HFFc6 (cell line): ENCODE measurements around the gene CPNE7. TPM values are rescaled to one million over a fixed set of nuclear protein-coding genes. Genes with fewer than 3 reads are reported as not detected.

ENCODE experiments used
- DNase-seq: peaks from one replicate; pipeline ENCODE4 v3.0.0-alpha.2; 2018
- H3K27ac Mint-ChIP-seq: 2 replicates; pipeline ENCODE4 v1.8.0; 2020; ENCODE audit warnings: mild to moderate bottlenecking, mixed read lengths
- H3K27me3 Mint-ChIP-seq: 2 replicates; pipeline ENCODE4 v1.8.0; 2021; ENCODE audit warnings: mild to moderate bottlenecking, moderate library complexity, mixed read lengths; ENCODE audit not compliant: insufficient read depth
- H3K36me3 Mint-ChIP-seq: 2 replicates; pipeline ENCODE4 v1.8.0; 2021; ENCODE audit warnings: low read depth, mixed read lengths
- H3K4me1 Mint-ChIP-seq: 2 replicates; pipeline ENCODE4 v1.8.0; 2020; ENCODE audit warnings: low read depth, mixed read lengths
- H3K4me3 Mint-ChIP-seq: 2 replicates; pipeline ENCODE4 v1.8.0; 2020; ENCODE audit warnings: mild to moderate bottlenecking, moderate library complexity, mixed read lengths
- H3K9me3 Mint-ChIP-seq: 2 replicates; pipeline ENCODE4 v1.8.0; 2020; ENCODE audit warnings: mild to moderate bottlenecking, mixed read lengths
- CTCF ChIP-seq: fragments of 200-600 bp; sonication (generic); IDR thresholded peaks from 2 replicates; pipeline ENCODE4 v1.5.0; 2021; ENCODE audit warnings: antibody characterized with exemption, mild to moderate bottlenecking
- long read RNA-seq: library from polyadenylated mRNA; unstranded; transcript quantifications from one replicate; pipeline ENCODE4 v2.0.0, GENCODE V29; 2019
- total RNA-seq, 6 experiments: library from RNA; stranded (reverse); fragmentation: NEBNext Ultra II Directional; extraction: Animal tissue kit (Norgen Biotek cat#: 25700); gene quantifications; 2 replicates in 1 of 6; 3 replicates in 5 of 6; pipeline ENCODE4 v1.2.3, GENCODE V29; 2021

The CPNE7 gene
- total RNA-seq: 10 to 100 TPM; 17.6 to 22.2 (median 19.3) TPM
- long read RNA-seq, partial matches to known transcripts: 3 of 6 reads
- long read RNA-seq, other reads (novel, unspliced or antisense): 3 of 6 reads

GRCh38 chr16:89575247-89576152 lies at the start of gene CPNE7:
Gene CPNE7, plus strand, starts transcription at chr16:89575758. Its CDS starts 140 bp downstream, at chr16:89575898.
- Mint-ChIP-seq H3K4me1 (no peaks in the 10 kb centered on the region), H3K27ac (peak within 1 kb of the TSS; percentile 66), H3K36me3 (peaks cover 8% of the 10 kb centered on the region; the same call in 1 of the 2 replicates), H3K27me3 (peaks cover 4% of the 10 kb centered on the region), H3K4me3 (peak within 1 kb of the TSS; percentile 80), H3K9me3 (no peaks in the 10 kb centered on the region)
- no peak for DNase-seq
- TF ChIP-seq CTCF: no peak

DNA sequence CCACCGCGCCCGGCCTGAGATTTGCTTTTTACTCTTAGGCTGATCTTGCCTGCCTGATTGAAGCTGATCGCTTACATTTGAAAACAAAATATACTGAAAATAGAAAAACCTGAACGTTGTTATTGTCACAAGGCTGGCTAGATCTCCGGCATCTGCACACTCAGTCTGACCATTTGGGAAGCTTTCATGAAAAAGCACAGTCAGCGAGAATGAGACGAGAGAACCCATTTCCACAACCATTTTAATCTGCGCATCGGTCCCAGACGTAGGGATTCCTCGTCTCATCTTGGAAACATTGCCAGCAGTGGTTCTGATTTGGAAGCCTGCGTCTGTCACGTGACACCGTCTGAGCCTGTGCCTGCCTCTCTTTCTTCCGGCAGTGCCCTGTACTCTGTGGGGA lies 46.5 kb upstream of the CPNE7 start:
- Mint-ChIP-seq H3K9me3 (no peaks in the 10 kb centered on the region), H3K27me3 (no peaks in the 10 kb centered on the region; the same call in 1 of the 2 replicates), H3K4me3 (no peak overlapping the region), H3K27ac (no peak overlapping the region), H3K4me1 (no peaks in the 10 kb centered on the region), H3K36me3 (peaks cover 44% of the 10 kb centered on the region)
- no peak for DNase-seq
- no peak for TF ChIP-seq CTCF

- no peaks in the 10 kb centered on the region for H3K9me3 Mint-ChIP-seq
- no peak for DNase-seq
- no peak overlapping the region for H3K4me3 Mint-ChIP-seq
- TF ChIP-seq CTCF: no peak
- no peak overlapping the region for H3K27ac Mint-ChIP-seq
- H3K36me3 Mint-ChIP-seq: peaks cover 55% of the 10 kb centered on the region
- H3K4me1 Mint-ChIP-seq: no peaks in the 10 kb centered on the region
- H3K27me3 Mint-ChIP-seq: no peaks in the 10 kb centered on the region; the same call in 1 of the 2 replicates
Measured at GRCh38 chr16:89530401-89531381, 44.9 kb upstream of the CPNE7 start.

GRCh38 chr16:89531821-89532526 lies 43.6 kb upstream of the CPNE7 start:
- peaks cover 50% of the 10 kb centered on the region for H3K36me3 Mint-ChIP-seq
- no peaks in the 10 kb centered on the region; the same call in 1 of the 2 replicates for H3K27me3 Mint-ChIP-seq
- no peak overlapping the region for H3K4me3 Mint-ChIP-seq
- TF ChIP-seq CTCF: no peak
- no peak for DNase-seq
- H3K27ac Mint-ChIP-seq: no peak overlapping the region
- no peaks in the 10 kb centered on the region for H3K9me3 Mint-ChIP-seq
- no peaks in the 10 kb centered on the region for H3K4me1 Mint-ChIP-seq
